ENCODE measurements around the gene SLC2A14. TPM values are rescaled to one million over a fixed set of nuclear protein-coding genes. Genes with fewer than 3 reads are reported as not detected.
"Not testable (repeated sequence)": the region's sequence is repeated elsewhere in the genome, so short reads cannot be mapped to it uniquely, and the experiment has no call there.

SLC2A14 gene
- total RNA-seq (10 to 100 TPM in 2 of 9 donors, 1 to 10 TPM in 7; 2.1 to 58.8 (median 6.3) TPM), polyA plus RNA-seq (10 to 100 TPM in 2 of 3 donors, 1 to 10 TPM in 1; 6.5 to 18.6 (median 11.3) TPM)
- long read RNA-seq, donor 1, transcript SLC2A14-213 (10 exons, 1,873 nt) = major isoform, 8 of 8 reads
- long read RNA-seq, donor 1, partial matches to known transcripts = 0 of 8 reads
- long read RNA-seq, donor 1, other reads (novel, unspliced or antisense) = 0 of 8 reads
- long read RNA-seq, donor 2, partial matches to known transcripts = 0 of 1 reads
- long read RNA-seq, donor 2, other reads (novel, unspliced or antisense) = 0 of 1 reads
- long read RNA-seq, donor 3, transcript SLC2A14-213 (10 exons, 1,873 nt) = major isoform, 5 of 5 reads
- long read RNA-seq, donor 3, partial matches to known transcripts = 0 of 5 reads
- long read RNA-seq, donor 3, other reads (novel, unspliced or antisense) = 0 of 5 reads
- long read RNA-seq, donor 4, partial matches to known transcripts = 0 of 1 reads
- long read RNA-seq, donor 4, other reads (novel, unspliced or antisense) = 0 of 1 reads
- long read RNA-seq, donor 5, partial matches to known transcripts = 1 of 7 reads
- long read RNA-seq, donor 5, other reads (novel, unspliced or antisense) = 2 of 7 reads
- long read RNA-seq, donor 6 = 0 reads
- long read RNA-seq, donor 7, partial matches to known transcripts = 0 of 3 reads
- long read RNA-seq, donor 7, other reads (novel, unspliced or antisense) = 0 of 3 reads
- long read RNA-seq, donor 8, partial matches to known transcripts = 0 of 2 reads
- long read RNA-seq, donor 8, other reads (novel, unspliced or antisense) = 0 of 2 reads
- long read RNA-seq, donor 9, transcript SLC2A14-213 (10 exons, 1,873 nt) = major isoform, 6 of 6 reads
- long read RNA-seq, donor 9, partial matches to known transcripts = 0 of 6 reads
- long read RNA-seq, donor 9, other reads (novel, unspliced or antisense) = 0 of 6 reads
- long read RNA-seq, donor 10, partial matches to known transcripts = 0 of 1 reads
- long read RNA-seq, donor 10, other reads (novel, unspliced or antisense) = 0 of 1 reads

GRCh38 chr12:7872566-7873319, at the start of gene SLC2A14:
Gene SLC2A14, minus strand, starts transcription at chr12:7872915. Its CDS starts 3,035 bp downstream, at chr12:7869880.
- 26 to 49% (median 40%) methylated on average over 16 to 65 of the region's 65 CpGs for WGBS, 4 donors
- Histone ChIP-seq H3K4me1 (replicated peaks in 1 of 2) (no peaks in the 10 kb centered on the region), H3K4me3 (peak within 1 kb of the TSS in 2 of 4 donors; percentile 26 to 35), H3K36me3 (replicated peaks in 1 of 2) (no peaks in the 10 kb centered on the region), H3K27ac (peak within 1 kb of the TSS in 1 of 5 donors; percentile 12), H3K9me3 (replicated peaks in 1 of 3) (no peaks in the 10 kb centered on the region), H3K27me3 (no peaks in the 10 kb centered on the region)
- intact Hi-C loops (cut with DNase I) = no loop called here
- DNase-seq = no peak
- no peak for TF ChIP-seq CTCF (IDR thresholded peaks at IDR 0.05)
- no peak for TF ChIP-seq POLR2A (IDR thresholded peaks at IDR 0.05)

DNA sequence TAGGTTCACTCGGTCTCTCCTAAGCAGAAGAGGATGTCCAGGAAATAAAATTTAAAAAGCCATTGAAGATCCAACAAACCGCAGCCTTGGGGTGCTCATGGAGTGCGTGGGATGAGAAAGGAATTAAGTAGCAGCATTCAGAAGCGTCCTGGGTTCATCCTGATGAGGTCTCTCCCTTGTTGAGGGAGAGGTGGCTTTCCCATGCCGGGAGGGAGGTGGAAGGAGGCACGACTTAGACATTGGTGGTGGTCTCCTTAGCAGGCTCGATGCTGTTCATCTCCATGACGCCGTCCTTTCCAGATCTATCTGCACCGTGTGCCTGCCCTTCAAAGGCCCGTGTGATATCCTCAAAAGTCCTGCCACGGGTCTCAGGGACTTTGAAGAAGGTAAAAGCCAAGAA, 48.5 kb upstream of the SLC2A14 start:
- 78 to 86% (median 82%) methylated on average over 11 to 12 of the region's 12 CpGs for WGBS, 4 donors
- H3K4me1 ChIP-seq (replicated peaks in 1 of 2); intact Hi-C loops (cut with DNase I); H3K4me3 ChIP-seq; DNase-seq; H3K9me3 ChIP-seq (replicated peaks in 1 of 3); H3K27me3 ChIP-seq; H3K27ac ChIP-seq: not testable (repeated sequence)
- H3K36me3 ChIP-seq (replicated peaks in 1 of 2) = peaks cover 0 to 53% of the 10 kb centered on the region in 2 donors

GRCh38 chr12:7918268-7918590, 45.5 kb upstream of the SLC2A14 start:
- H3K4me3 ChIP-seq; H3K27me3 ChIP-seq; DNase-seq; intact Hi-C loops (cut with DNase I); H3K4me1 ChIP-seq (replicated peaks in 1 of 2); H3K9me3 ChIP-seq (replicated peaks in 1 of 3); H3K27ac ChIP-seq: not testable (repeated sequence)
- peaks cover 0 to 33% of the 10 kb centered on the region in 2 donors for H3K36me3 ChIP-seq (replicated peaks in 1 of 2)
- 86 to 91% (median 89%) methylated on average over 7 of the region's 7 CpGs for WGBS, 4 donors

GRCh38 chr12:7917392-7918267, 44.9 kb upstream of the SLC2A14 start:
- DNase-seq = no peak
- Histone ChIP-seq H3K27ac (no peak overlapping the region), H3K9me3 (replicated peaks in 1 of 3) (no peaks in the 10 kb centered on the region), H3K36me3 (replicated peaks in 1 of 2) (peaks cover 0 to 28% of the 10 kb centered on the region in 2 donors), H3K4me3 (no peak overlapping the region), H3K4me1 (replicated peaks in 1 of 2) (no peaks in the 10 kb centered on the region), H3K27me3 (no peaks in the 10 kb centered on the region)
- no peak for TF ChIP-seq CTCF (IDR thresholded peaks at IDR 0.05)
- no peak for TF ChIP-seq POLR2A (IDR thresholded peaks at IDR 0.05)
- intact Hi-C loops (cut with DNase I) = no loop called here
- WGBS, 4 donors = 90 to 95% (median 93%) methylated on average over 19 of the region's 19 CpGs

All from adrenal gland (tissue), 19 donors.